ENCODE results near the gene IL11RA.

The IL11RA gene

GRCh38 chr9:34688329-34689115 lies 36.5 kb downstream of the IL11RA start:
- no peak for DNase-seq

DNA sequence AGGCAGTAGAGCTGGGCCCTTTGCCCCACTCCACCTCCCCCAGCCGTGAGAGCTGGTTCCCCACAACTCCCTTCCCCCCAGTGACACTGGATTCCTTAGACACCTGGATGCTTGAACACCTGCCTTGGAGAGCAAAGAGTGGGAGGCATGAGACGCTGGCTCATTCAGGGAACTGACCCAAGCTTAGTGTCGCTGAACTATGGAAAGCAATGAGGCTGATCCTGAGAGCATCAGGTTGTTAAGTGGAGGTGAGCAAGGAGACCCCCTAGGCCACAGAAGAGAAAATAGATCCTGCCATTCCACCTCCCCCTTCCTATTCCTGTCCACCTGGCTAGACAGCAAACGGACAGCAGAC lies 37.1 kb downstream of the IL11RA start:
- no peak for DNase-seq

GRCh38 chr9:34689512-34689911 lies 37.5 kb downstream of the IL11RA start:
- no peak for DNase-seq

- peak; percentile 71 to 83 (median 79) for DNase-seq
These were observed 39.3 kb downstream of the IL11RA start, which contains the start of gene CCL19 for GRCh38 chr9:34690983-34691935. Gene CCL19 (minus strand): TSS chr9:34691276. CDS start chr9:34691139, 137 bp downstream.

GRCh38 chr9:34691936-34692315 lies 39.9 kb downstream of the IL11RA start:
- DNase-seq, result peak; percentile 59 to 83 (median 76)

DNA sequence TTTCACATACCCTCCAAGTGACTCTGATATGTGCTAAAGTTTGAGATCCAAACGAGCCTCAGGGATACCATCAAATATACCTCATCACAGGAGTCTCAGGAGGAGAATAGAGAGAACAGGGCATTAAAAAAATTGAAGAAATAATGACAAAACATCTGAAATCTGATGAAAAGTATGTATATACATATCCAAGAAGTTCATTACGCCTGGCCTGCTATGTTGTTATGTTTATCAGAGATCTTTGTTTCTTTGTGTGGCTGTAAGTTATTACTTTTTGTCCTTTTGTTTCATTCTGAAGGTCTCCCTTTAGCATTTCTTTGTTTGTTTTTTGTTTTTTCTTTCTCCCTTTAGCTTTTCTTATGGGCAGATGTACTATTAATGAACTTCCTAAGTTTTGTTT lies 41.6 kb downstream of the IL11RA start:
- DNase-seq, result no peak

DNA sequence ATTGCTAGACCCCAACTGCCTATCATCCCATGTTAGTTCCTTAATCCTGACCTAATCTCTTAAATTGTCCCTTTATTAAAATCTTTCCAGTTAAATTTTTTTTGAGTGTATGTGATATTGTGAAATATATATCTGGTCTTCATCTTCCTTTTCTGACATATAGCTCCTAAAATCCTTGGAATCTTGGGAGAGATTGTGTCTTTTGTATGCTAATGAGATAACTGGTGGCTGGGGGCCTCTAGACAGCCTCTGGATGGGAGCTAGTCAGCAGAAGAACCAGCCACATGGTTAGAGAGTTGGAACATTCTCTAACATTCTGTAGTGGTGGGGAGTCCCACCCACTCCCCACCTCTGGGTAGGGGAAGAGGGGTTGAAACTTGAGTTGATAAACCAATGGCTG lies 42.8 kb downstream of the IL11RA start:
- DNase-seq, result no peak

DNA sequence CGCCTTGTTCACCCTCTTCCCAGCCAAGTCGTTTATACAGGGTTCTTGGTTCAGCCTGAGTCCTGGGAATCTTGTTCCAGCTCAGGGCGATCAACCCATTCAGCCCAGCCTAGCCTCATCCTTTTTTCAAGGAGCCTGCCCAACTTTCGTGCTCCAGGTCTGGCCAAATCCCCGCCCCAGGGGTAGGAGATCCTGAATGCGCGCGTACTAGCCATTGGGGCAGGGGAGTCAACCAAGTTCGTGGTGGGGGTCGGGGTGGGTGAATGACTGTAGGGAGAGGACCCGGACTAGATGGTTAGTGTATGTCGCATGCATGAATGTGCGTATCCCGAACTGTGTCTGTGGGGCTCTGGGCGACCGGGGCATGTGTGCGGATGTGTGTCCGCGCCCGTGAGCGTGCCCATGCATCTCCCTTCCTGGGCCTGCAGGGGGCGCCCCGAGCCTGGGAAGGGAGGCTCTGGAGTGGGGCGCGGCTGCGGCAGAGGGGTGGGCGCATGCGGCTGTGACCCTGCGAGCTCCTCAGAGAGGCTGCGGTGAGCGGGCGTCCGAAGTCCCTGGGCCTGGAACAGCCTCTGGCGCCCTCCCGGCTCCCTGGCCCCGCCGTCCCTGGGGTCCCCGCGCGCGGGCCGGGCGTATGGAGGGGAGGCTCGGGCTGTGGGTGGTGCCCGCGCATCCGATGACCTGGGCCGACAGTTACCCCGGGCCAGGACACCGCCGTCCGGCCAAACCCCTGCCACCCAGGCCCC lies 49.2 kb downstream of the IL11RA start:
- DNase-seq, result peak; percentile 70 to 90 (median 81)

GRCh38 chr9:34701769-34702736 lies 50.1 kb downstream of the IL11RA start:
- DNase-seq, result peak; percentile 83 to 91 (median 88)

DNA sequence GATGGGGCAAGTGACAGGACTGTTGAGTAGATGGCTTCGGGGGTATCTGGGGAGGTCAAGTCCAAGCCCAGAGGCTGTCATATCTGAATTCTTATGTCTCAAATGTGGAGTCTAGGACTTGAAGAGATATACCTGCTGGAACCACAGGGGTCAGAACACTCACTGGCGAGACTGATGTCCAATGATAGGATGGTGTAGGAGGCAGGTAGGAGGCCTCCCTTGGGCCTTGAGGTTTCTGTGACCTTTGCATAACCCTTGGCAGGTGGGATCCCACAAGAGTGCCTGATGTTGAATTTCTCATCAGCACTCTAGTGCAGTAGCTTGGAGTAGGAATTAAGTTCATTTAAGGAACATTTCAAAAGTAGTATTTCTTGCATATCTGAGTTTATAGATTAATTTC lies 55.1 kb downstream of the IL11RA start:
- DNase-seq, result no peak

- DNase-seq, result no peak
These were observed 57.4 kb downstream of the IL11RA start for GRCh38 chr9:34709196-34709978.

DNA sequence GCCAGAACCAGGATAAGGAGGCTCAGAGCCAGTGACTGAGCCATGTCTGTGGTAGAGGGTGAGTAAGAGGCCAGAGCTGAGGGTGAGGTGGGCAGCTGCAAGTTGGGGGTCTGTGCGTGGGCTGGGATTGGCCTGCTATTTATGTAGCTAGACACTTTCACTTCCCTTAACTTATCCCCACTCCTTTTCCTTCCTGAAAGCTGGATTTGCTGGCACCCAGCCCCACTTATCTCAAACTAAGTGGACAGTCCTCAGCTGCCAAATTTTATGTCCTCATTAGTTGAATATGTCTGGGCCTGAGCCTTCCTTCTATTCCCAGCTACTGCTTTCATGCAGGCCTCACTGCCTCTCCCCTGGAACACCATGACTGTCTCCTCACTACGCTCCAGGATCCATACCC lies 58.0 kb downstream of the IL11RA start, which contains the start of gene CCL21:
CCL21 (minus strand) TSS at position 114 of the 400 bp plus-strand sequence; CDS start at position 44, 70 bp downstream.
- peak; percentile 33 to 47 (median 45) for DNase-seq
